GM12865 (cell line): ENCODE measurements around the gene LRRN1.

ENCODE experiments used
- DNase-seq: peaks from one replicate; pipeline ENCODE4 v3.0.0; 2010; ENCODE audit warnings: low read depth
- H3K4me3 ChIP-seq: 2 replicates; pipeline ENCODE4 v1.5.1; 2011; ENCODE audit warnings: mild to moderate bottlenecking, low read depth, low read length, control low read depth
- TF ChIP-seq, protein P1 (sequence below): IDR thresholded peaks from 2 replicates; pipeline ENCODE4 v1.5.1; 2011; ENCODE audit warnings: low read length, control low read depth, low read depth, inconsistent platforms; ENCODE audit not compliant: insufficient read depth; ENCODE audit errors: missing control alignments

The LRRN1 gene

DNA sequence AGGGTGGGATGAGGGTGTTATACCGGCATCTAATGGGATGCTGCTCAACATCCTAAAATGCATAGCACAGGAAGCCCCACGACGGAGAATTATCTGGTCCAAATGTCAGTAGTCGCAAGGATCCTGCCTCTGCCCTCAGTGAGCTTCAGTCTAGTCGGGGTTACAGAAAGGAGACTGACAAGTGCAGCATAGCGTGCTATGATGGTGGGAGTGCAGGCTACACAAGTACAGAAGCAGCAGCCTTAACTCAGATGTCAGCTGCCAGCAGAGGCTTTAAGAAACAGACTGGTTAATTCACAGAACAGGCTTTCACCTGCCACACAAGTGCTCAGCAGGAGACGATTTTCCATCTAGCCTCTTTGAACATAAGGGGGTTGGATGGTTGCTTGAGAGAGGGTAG lies 6.9 kb downstream of the LRRN1 start:
- no peak for DNase-seq
- H3K4me3 ChIP-seq: no peak overlapping the region
- TF ChIP-seq, protein P1, sequence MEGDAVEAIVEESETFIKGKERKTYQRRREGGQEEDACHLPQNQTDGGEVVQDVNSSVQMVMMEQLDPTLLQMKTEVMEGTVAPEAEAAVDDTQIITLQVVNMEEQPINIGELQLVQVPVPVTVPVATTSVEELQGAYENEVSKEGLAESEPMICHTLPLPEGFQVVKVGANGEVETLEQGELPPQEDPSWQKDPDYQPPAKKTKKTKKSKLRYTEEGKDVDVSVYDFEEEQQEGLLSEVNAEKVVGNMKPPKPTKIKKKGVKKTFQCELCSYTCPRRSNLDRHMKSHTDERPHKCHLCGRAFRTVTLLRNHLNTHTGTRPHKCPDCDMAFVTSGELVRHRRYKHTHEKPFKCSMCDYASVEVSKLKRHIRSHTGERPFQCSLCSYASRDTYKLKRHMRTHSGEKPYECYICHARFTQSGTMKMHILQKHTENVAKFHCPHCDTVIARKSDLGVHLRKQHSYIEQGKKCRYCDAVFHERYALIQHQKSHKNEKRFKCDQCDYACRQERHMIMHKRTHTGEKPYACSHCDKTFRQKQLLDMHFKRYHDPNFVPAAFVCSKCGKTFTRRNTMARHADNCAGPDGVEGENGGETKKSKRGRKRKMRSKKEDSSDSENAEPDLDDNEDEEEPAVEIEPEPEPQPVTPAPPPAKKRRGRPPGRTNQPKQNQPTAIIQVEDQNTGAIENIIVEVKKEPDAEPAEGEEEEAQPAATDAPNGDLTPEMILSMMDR: no peak

DNA sequence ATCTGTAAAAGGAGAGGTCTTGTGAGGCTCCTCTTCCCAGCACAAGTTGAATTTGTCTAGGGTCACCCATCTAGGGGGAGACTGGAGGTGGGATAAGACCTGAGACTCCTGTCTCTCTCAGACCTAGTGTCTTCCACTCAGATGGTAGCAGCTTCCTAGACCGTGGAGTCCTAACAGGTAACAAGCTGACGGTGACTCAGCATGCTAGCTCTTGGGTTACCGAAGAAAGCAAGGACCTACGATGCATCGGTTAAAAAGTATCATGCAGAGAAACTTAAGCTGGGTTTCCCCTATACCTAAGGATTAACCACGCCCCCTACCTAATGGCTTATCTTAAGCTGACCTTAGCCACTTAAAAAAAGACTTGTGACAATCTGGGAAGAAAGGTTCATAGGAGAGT lies 7.6 kb downstream of the LRRN1 start:
- no peak for DNase-seq
- no peak overlapping the region for H3K4me3 ChIP-seq
- TF ChIP-seq, protein P1: no peak

DNA sequence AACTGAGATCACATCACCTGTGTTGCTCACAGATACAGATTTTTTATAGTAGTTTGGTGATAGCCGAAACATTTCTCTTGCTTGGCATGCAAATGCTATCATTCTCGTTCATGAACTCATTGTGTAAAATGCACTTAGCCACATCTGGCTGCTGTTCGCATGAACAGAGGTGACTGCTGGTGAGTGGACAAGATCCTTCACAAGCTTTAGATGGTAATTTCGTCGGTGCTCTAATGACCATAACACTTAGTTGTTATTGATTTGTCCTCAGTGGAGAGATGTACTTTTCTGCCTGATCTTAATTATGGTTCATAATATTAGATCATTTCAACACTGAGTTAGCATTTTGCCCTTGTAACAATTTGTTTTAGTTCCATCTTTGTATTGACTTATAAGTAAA lies 13.8 kb downstream of the LRRN1 start:
- DNase-seq: no peak
- TF ChIP-seq, protein P1: no peak
- no peak overlapping the region for H3K4me3 ChIP-seq

- DNase-seq: no peak
- no peak overlapping the region for H3K4me3 ChIP-seq
- TF ChIP-seq, protein P1: no peak
Observed at GRCh38 chr3:3815206-3815605, 16.0 kb downstream of the LRRN1 start.

GRCh38 chr3:3816034-3816433 lies 16.8 kb downstream of the LRRN1 start:
- DNase-seq: no peak
- TF ChIP-seq, protein P1: no peak

DNA sequence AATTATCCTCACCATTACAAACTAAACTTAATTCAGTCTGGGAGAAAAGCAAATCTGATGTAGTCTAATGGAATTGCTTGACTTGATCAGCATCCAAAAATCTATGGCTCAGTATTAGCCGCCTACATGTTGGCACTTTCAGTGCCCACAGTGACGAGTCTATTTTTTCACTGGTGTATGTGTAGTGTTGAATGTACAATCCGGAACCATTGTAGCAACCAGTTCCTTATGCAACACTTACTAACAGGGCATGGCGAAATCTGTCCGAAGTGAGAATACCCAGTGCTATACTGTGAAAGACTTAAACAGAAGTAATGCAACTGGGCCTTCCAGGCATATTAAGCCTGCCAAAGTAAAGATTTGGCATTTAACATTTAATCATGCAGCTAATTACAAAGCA lies 18.6 kb downstream of the LRRN1 start:
- TF ChIP-seq, protein P1: no peak
- no peak overlapping the region for H3K4me3 ChIP-seq
- no peak for DNase-seq

More at GRCh38 chr3:3816034-3816433, 16.8 kb downstream of the LRRN1 start:
- no peak overlapping the region for H3K4me3 ChIP-seq

GRCh38 chr3:3821777-3822176 lies 22.5 kb downstream of the LRRN1 start:
- no peak for DNase-seq
- TF ChIP-seq, protein P1: no peak
- no peak overlapping the region for H3K4me3 ChIP-seq
